Fibroblast of pulmonary artery (primary cell): ENCODE measurements around the gene USP24.

Experiments used
- DNase-seq: peaks from one replicate; pipeline ENCODE4 v3.0.0-alpha.2; 2010; ENCODE audit warnings: low read depth
- H3K4me3 ChIP-seq: replicated peaks from 2 replicates; pipeline ENCODE4 v1.5.1; 2011; ENCODE audit warnings: low read depth, mild to moderate bottlenecking, control low read depth, low read length, moderate library complexity
- CTCF ChIP-seq: IDR thresholded peaks from 2 replicates; pipeline ENCODE4 v1.5.1; 2011; ENCODE audit warnings: mild to moderate bottlenecking, control low read depth, low read length, inconsistent platforms; ENCODE audit errors: missing control alignments

USP24 gene

DNA sequence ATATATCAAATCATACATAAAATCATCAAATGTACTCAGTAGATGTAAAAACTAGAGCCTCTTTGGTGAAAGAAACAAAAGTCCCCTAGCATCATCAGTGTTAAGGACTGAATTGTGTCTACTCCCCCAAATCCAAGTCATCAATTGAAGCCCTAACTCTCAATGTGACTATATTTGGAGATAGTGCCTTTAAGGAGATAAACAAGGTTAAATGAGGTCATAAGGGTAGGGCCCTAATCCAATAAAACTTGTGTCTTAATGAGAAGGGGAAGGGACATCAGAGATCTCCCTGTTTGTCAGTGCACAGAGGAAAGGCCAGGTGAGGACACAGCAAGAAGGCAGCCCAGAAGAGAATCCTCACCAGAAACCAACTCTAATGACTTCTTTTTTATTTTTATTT lies 33.5 kb downstream of the USP24 start:
- no peak for DNase-seq
- no peak for TF ChIP-seq CTCF

DNA sequence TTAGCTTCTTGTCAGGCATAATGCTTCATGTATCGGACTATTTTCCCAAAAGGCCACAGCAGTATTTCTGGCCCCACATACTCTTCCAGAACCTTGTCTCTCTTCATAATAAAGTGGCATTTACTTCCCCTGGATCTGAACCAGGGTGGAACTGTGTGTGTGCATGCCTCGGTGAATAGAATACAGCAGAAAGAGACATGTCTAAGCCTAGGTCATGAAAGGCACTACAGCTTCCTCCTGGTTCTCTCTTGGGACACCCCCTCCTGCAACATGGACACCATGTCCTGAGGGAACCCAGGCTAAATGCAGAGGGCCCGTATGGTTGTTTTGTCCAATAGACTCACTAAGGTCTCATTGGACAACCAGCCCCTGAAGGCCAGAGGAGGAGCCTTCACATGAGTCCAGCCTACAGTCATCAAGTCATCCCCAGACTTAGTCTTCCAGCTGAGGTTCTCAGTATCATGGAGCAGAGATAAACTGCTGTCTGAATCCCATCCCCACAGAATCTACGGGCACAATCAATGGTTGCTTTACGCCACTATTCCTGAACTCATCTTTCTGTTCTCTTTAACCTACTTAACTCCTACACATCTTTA lies 35.0 kb downstream of the USP24 start:
- DNase-seq: no peak
- TF ChIP-seq CTCF: no peak
- H3K4me3 ChIP-seq: no peak overlapping the region

More for the DNA sequence above, 33.5 kb downstream of the USP24 start:
- H3K4me3 ChIP-seq: no peak overlapping the region

GRCh38 chr1:55179177-55179835 lies 35.9 kb downstream of the USP24 start:
- H3K4me3 ChIP-seq: no peak overlapping the region
- no peak for DNase-seq
- no peak for TF ChIP-seq CTCF

GRCh38 chr1:55172687-55173086 lies 42.5 kb downstream of the USP24 start:
- no peak overlapping the region for H3K4me3 ChIP-seq
- no peak for DNase-seq
- TF ChIP-seq CTCF: no peak

GRCh38 chr1:55172272-55172671 lies 42.9 kb downstream of the USP24 start:
- H3K4me3 ChIP-seq: no peak overlapping the region
- no peak for TF ChIP-seq CTCF
- DNase-seq: no peak

- no peak for DNase-seq
- no peak for TF ChIP-seq CTCF
- H3K4me3 ChIP-seq: no peak overlapping the region
These were observed 43.5 kb downstream of the USP24 start for GRCh38 chr1:55171694-55172093.

DNA sequence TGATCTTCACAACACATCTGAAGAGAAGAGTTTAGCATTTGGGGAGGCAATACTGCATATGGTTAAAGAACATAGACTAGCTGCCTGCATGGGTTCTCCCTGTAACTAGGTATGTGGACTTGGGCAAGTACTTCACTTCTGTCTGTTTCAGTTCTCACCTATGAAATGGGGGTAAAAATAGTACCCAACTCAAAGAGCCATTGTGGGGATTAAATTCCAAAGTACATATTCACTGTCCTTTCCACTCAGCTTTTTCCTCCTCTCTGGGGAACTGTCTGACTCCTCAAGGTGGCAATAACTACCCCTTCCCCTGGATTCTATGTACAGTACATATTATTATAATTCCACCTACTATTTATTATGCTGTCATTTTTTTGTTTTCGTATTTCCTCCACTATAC lies 44.7 kb downstream of the USP24 start:
- no peak overlapping the region for H3K4me3 ChIP-seq
- DNase-seq: no peak
- TF ChIP-seq CTCF: no peak
